Fibroblast of villous mesenchyme (primary cell): ENCODE data around the gene OR7G1. TPM values are rescaled to one million over a fixed set of nuclear protein-coding genes. Genes with fewer than 3 reads are reported as not detected.

ENCODE experiments used
- DNase-seq: peaks from one replicate; pipeline ENCODE4 v3.0.0-alpha.2; 2010; ENCODE audit warnings: low read depth
- H3K4me3 ChIP-seq: 2 replicates; pipeline ENCODE4 v1.5.1; 2011; ENCODE audit warnings: low read depth, mild to moderate bottlenecking, low read length
- CTCF ChIP-seq: IDR thresholded peaks from 2 replicates; pipeline ENCODE4 v1.5.1; 2012; ENCODE audit warnings: low read depth, mild to moderate bottlenecking, low read length; ENCODE audit not compliant: insufficient read depth
- small RNA-seq: library from RNA; depleted of rRNA; stranded (forward); fragments of <200 nt; gene quantifications from one replicate; pipeline ENCODE3, GENCODE V24; 2012
- total RNA-seq: library from RNA; depleted of rRNA; stranded (reverse); fragments of >200 nt; gene quantifications from 2 replicates; pipeline ENCODE4 v1.2.3, GENCODE V29; 2012

OR7G1 gene
- total RNA-seq, 1 donor = not detected

GRCh38 chr19:9070066-9070465, 45.5 kb downstream of the OR7G1 start:
- H3K4me3 ChIP-seq = no peak overlapping the region
- no peak for DNase-seq
- TF ChIP-seq CTCF = no peak

GRCh38 chr19:9065457-9066014, 50.0 kb downstream of the OR7G1 start:
- no peak for TF ChIP-seq CTCF

More at GRCh38 chr19:9065457-9066014, 50.0 kb downstream of the OR7G1 start:
- no peak for DNase-seq
- H3K4me3 ChIP-seq = no peak overlapping the region

Small RNAs within 50 kb of the gene (small RNA-seq; reads per million reads assigned to genes)
- gene OR1M4P = not detected

Other genes starting within 250 kb of the OR7G1 start
- gene MUC16, start 105.4 kb downstream of the OR7G1 start, total RNA-seq = under 0.01 TPM in 2 replicates
- not detected in 2 replicates for gene OR1M1, start 28.7 kb downstream of the OR7G1 start, total RNA-seq
- not detected in 2 replicates for gene OR7G2, start 8.3 kb downstream of the OR7G1 start, total RNA-seq
- gene OR7G3, start 11.2 kb upstream of the OR7G1 start, total RNA-seq = not detected in 2 replicates
- gene ZNF317, start 24.6 kb upstream of the OR7G1 start, total RNA-seq = 17.7 and 18.0 TPM in 2 replicates
- gene OR7D2, start 63.2 kb upstream of the OR7G1 start, total RNA-seq = 0.43 TPM in 1 of 2 replicates, not detected in the other
- not detected in 2 replicates for gene OR7D4, start 103.8 kb upstream of the OR7G1 start, total RNA-seq
- gene OR7E24, start 135.2 kb upstream of the OR7G1 start, total RNA-seq = not detected in 2 replicates
- 11.7 and 14.8 TPM in 2 replicates for gene ZNF699, start 194.1 kb upstream of the OR7G1 start, total RNA-seq
- 11.6 and 16.0 TPM in 2 replicates for gene ZNF559, start 208.4 kb upstream of the OR7G1 start, total RNA-seq
- gene ZNF177, start 247.2 kb upstream of the OR7G1 start, total RNA-seq = 0.64 and 1.7 TPM in 2 replicates